ENCODE results near the gene SLC35F1. TPM values are rescaled to one million over a fixed set of nuclear protein-coding genes. Genes with fewer than 3 reads are reported as not detected.

SLC35F1 gene
- total and polyA plus RNA-seq, 9 of the 15 experiments (the other 6 are each of a cell fraction or from before 2014, with no cell fraction given), result 0.03 to 0.06 TPM; not detected in 7

DNA sequence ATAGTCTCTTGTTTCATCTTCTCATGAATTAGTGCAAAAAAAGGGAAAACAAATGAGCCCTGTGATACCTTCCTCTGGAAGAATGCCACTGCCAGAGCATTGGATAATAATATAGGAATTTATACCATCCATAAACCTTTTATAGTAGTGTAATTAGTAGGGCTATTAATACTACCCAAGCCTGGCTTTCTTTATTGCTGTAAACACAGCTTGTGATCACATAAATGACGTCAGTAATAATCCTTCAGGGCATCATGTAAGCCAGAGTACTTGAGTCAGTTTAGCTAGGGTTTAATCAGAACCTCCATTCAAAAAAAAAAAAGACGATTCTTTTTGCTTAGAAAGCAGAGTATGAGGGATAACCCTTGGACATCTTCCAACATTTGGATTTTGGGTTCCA lies 264.8 kb downstream of the SLC35F1 start:
- ATAC-seq, result no peak
- TF ChIP-seq SREBF1 (IDR thresholded peaks at IDR 0.05; ENCODE audit: borderline replicate concordance, low read depth, low read length) (no peak), NCOA2 (IDR thresholded peaks at IDR 0.05; ENCODE audit: partially characterized antibody in 2 of 2) (no peak), ZFP36 (IDR thresholded peaks at IDR 0.05; ENCODE audit: low read depth, low read length, partially characterized antibody) (no peak), REST (IDR thresholded peaks at IDR 0.05; ENCODE audit: borderline replicate concordance) (no peak), REST (CRISPR knock-in tag; IDR thresholded peaks at IDR 0.05; ENCODE audit: low read depth) (no peak), HDAC6 (IDR thresholded peaks at IDR 0.05; ENCODE audit: low read depth, low read length) (no peak), ETS1 (conservative IDR thresholded peaks at IDR 0.05; ENCODE audit: control insufficient read depth, low read depth, low read length) (no peak), FOXP1 (CRISPR knock-in tag; IDR thresholded peaks at IDR 0.05) (no peak), ZNF584 (CRISPR knock-in tag; IDR thresholded peaks at IDR 0.05; ENCODE audit: low read depth) (no peak), ARID1B (IDR thresholded peaks at IDR 0.05) (no peak), MAX (CRISPR knock-in tag; IDR thresholded peaks at IDR 0.05) (no peak)

More for the DNA sequence above, 264.8 kb downstream of the SLC35F1 start:
- Histone ChIP-seq H3K4me1 (replicated peaks in 1 of 2; ENCODE audit: control insufficient read depth in 2 of 2, insufficient read depth in 2 of 2, low read length in 2 of 2) (no peaks in the 10 kb centered on the region), H3K9me3 (replicated peaks; ENCODE audit: control insufficient read depth, insufficient read depth, low read depth, low read length) (no peaks in the 10 kb centered on the region), H3K4me2 (ENCODE audit: insufficient read depth, low read length) (no peak overlapping the region), H3K27ac (ENCODE audit: extremely low read depth, low read depth, low read length) (no peak overlapping the region), H3K4me3 (no peak overlapping the region), H3K79me2 (ENCODE audit: control insufficient read depth, insufficient read depth, low read length) (no peaks in the 10 kb centered on the region), H3K27me3 (ENCODE audit: control insufficient read depth in 2 of 2, insufficient read depth in 2 of 2, low read length in 2 of 2) (no peaks in the 10 kb centered on the region), H4K20me1 (replicated peaks; ENCODE audit: control insufficient read depth, insufficient read depth, low read length) (no peaks in the 10 kb centered on the region), H3K9ac (ENCODE audit: insufficient read depth in 1 of 2, low read depth in 2 of 2, low read length in 2 of 2) (no peak overlapping the region), H2AFZ (ENCODE audit: low read depth, low read length) (no peak overlapping the region), H3K36me3 (ENCODE audit: control insufficient read depth, insufficient read depth, low read length) (no peaks in the 10 kb centered on the region), H3K9me1 (ENCODE audit: control insufficient read depth, insufficient read depth, low read length) (no peaks in the 10 kb centered on the region)
- CTCF ChIA-PET (ENCODE audit: low intra/inter-chr PET ratio), result no interaction called here
- intact Hi-C loops (cut with micrococcal nuclease) (no loop called here), in situ Hi-C loops (cut with MboI) (no loop called here)
- POLR2A ChIA-PET, result no interaction called here
- FAIRE-seq, result no peak
- BruUV-seq (replicated peaks), result no TSS peak
- WGBS (ENCODE audit: insufficient coverage, low coverage, missing lambda C conversion rate), result 0% methylated on average over 2 of the region's 2 CpGs
- DNase-seq (ENCODE audit: extremely low read depth in 1 of 4, low spot score in 3 of 4), result no peak
